ENCODE results near the gene TPRX2. TPM values are rescaled to one million over a fixed set of nuclear protein-coding genes. Genes with fewer than 3 reads are reported as not detected.
"Not testable (repeated sequence)": the region's sequence is repeated elsewhere in the genome, so short reads cannot be mapped to it uniquely, and the experiment has no call there.

TPRX2 gene
- total RNA-seq, 2 donors from 2014 or later: not detected

DNA sequence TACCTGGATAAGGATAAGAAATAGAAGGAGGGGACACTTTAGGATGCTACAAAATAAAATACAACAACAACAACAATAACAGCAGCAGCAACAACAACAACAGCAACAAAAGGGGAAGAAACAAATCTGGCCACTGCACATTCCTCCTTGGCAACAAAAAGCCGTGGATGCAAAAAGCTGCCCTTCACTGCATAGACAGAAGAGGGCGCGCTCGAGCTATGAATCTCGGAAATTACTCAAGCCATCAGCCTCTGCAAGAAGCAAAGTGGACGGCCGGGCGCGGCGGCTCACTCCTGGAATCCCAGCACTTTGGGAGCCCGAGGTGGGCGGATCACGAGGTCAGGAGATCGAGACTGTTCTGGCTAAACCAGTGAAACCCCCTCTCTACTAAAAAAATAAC is 50.3 kb downstream of the TPRX2 start:
- H3K27ac Mint-ChIP-seq: not testable (repeated sequence)

DNA sequence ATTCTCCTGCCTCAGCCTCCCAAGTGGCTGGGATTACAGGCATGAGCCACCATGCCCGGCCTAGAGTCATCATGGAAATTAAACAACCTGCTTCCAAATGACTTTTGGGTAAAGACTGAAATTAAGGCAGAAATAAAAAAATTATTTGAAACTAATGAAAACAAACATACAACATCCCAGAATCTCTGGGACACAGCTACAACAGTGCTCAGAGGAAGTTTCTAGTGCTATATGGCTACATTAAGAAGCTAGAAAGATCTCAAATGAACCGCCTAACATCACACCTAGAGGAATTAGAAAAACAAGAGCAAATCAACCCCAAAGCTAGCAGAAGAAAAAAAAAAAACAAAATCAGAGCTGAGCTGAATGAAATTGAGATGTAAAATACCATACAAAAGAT is 51.2 kb downstream of the TPRX2 start:
- not testable (repeated sequence) for H3K9me3 Mint-ChIP-seq; H3K36me3 Mint-ChIP-seq (ENCODE audit: insufficient read depth in 2 of 2); ATAC-seq (replicated peaks in 1 of 2); H3K27me3 Mint-ChIP-seq (ENCODE audit: low read depth); H3K4me3 Mint-ChIP-seq; DNase-seq; H3K27ac Mint-ChIP-seq; H3K4me1 Mint-ChIP-seq (ENCODE audit: low read depth)

More for the DNA sequence above, 50.3 kb downstream of the TPRX2 start:
- not testable (repeated sequence) for ATAC-seq (replicated peaks in 1 of 2); H3K9me3 Mint-ChIP-seq; H3K4me1 Mint-ChIP-seq (ENCODE audit: low read depth); H3K36me3 Mint-ChIP-seq (ENCODE audit: insufficient read depth in 2 of 2); H3K4me3 Mint-ChIP-seq; H3K27me3 Mint-ChIP-seq (ENCODE audit: low read depth)
- DNase-seq: peak; percentile 71 to 89

Other genes starting within 250 kb of the TPRX2 start
- gene EHD2, start 145.8 kb upstream of the TPRX2 start, total RNA-seq: 1 to 10 TPM; 1.6 to 2.9 TPM
- gene NOP53, start 113.7 kb upstream of the TPRX2 start, total RNA-seq: 100 to 1,000 TPM; 405 to 415 TPM
- 10 to 100 TPM; 73.4 to 79.5 TPM for gene SELENOW, start 80.5 kb upstream of the TPRX2 start, total RNA-seq
- gene TPRX1, start 54.7 kb upstream of the TPRX2 start, total RNA-seq: not detected
- gene CRX, start 37.3 kb upstream of the TPRX2 start, total RNA-seq: not detected
- not detected for gene SULT2A1, start 27.1 kb downstream of the TPRX2 start, total RNA-seq
- not detected for gene BSPH1, start 132.9 kb downstream of the TPRX2 start, total RNA-seq
- not detected for gene ELSPBP1, start 135.4 kb downstream of the TPRX2 start, total RNA-seq
- not detected for gene CABP5, start 184.8 kb downstream of the TPRX2 start, total RNA-seq